ENCODE measurements around the gene NEURL1B.
"Not testable (repeated sequence)": the region's sequence is repeated elsewhere in the genome, so short reads cannot be mapped to it uniquely, and the experiment has no call there.

Gene NEURL1B

GRCh38 chr5:172708183-172708505 is 67.1 kb downstream of the NEURL1B start:
- no peak overlapping the region for H2AFZ ChIP-seq (ENCODE audit: low read length)
- no peaks in the 10 kb centered on the region for H3K9me2 ChIP-seq (replicated peaks; ENCODE audit: low read depth, low read length)
- no peak overlapping the region for H3K4me2 ChIP-seq (ENCODE audit: low read depth, low read length, poor library complexity, severe bottlenecking)
- no peaks in the 10 kb centered on the region for H3K4me1 ChIP-seq (ENCODE audit: insufficient read depth, low read length, poor library complexity, severe bottlenecking)
- no peak overlapping the region for H3K9ac ChIP-seq (ENCODE audit: low read depth, low read length, poor library complexity, severe bottlenecking)
- no peaks in the 10 kb centered on the region for H3K27me3 ChIP-seq (ENCODE audit: insufficient read depth, low read length, poor library complexity, severe bottlenecking)
- H3K9me3 ChIP-seq (ENCODE audit: insufficient read depth, low read depth, low read length), result no peaks in the 10 kb centered on the region
- no peak overlapping the region for H3K4me3 ChIP-seq (ENCODE audit: low read length, poor library complexity, severe bottlenecking)
- no peak for TF ChIP-seq CTCF (conservative IDR thresholded peaks at IDR 0.05; ENCODE audit: low read length)
- no peak for TF ChIP-seq EZH2phosphoT487 (IDR thresholded peaks at IDR 0.05; ENCODE audit: borderline replicate concordance)
- no peaks in the 10 kb centered on the region for H3F3A ChIP-seq (ENCODE audit: low read depth)
- no peaks in the 10 kb centered on the region for H3K79me2 ChIP-seq (ENCODE audit: insufficient read depth, low read length)
- no peaks in the 10 kb centered on the region for H4K20me1 ChIP-seq (ENCODE audit: insufficient read depth, low read length, poor library complexity, severe bottlenecking)
- no peaks in the 10 kb centered on the region for H3K36me3 ChIP-seq (ENCODE audit: insufficient read depth, low read length)

GRCh38 chr5:172710676-172711075 is 69.6 kb downstream of the NEURL1B start:
- H3K9me3 ChIP-seq (ENCODE audit: insufficient read depth, low read depth, low read length), result no peaks in the 10 kb centered on the region
- no peak overlapping the region for H3K4me2 ChIP-seq (ENCODE audit: low read depth, low read length, poor library complexity, severe bottlenecking)
- no peak overlapping the region for H3K4me3 ChIP-seq (ENCODE audit: low read length, poor library complexity, severe bottlenecking)
- TF ChIP-seq EZH2phosphoT487 (IDR thresholded peaks at IDR 0.05; ENCODE audit: borderline replicate concordance) (no peak), CTCF (conservative IDR thresholded peaks at IDR 0.05; ENCODE audit: low read length) (no peak)
- H3K4me1 ChIP-seq (ENCODE audit: insufficient read depth, low read length, poor library complexity, severe bottlenecking), result no peaks in the 10 kb centered on the region
- H3F3A ChIP-seq (ENCODE audit: low read depth), result no peaks in the 10 kb centered on the region
- no peaks in the 10 kb centered on the region for H3K36me3 ChIP-seq (ENCODE audit: insufficient read depth, low read length)
- no peak overlapping the region for H3K9ac ChIP-seq (ENCODE audit: low read depth, low read length, poor library complexity, severe bottlenecking)
- no peaks in the 10 kb centered on the region for H3K79me2 ChIP-seq (ENCODE audit: insufficient read depth, low read length)
- no peak overlapping the region for H2AFZ ChIP-seq (ENCODE audit: low read length)
- no peaks in the 10 kb centered on the region for H4K20me1 ChIP-seq (ENCODE audit: insufficient read depth, low read length, poor library complexity, severe bottlenecking)
- H3K9me2 ChIP-seq (replicated peaks; ENCODE audit: low read depth, low read length), result no peaks in the 10 kb centered on the region
- no peaks in the 10 kb centered on the region for H3K27me3 ChIP-seq (ENCODE audit: insufficient read depth, low read length, poor library complexity, severe bottlenecking)

GRCh38 chr5:172711321-172711861 is 70.3 kb downstream of the NEURL1B start:
- H3K36me3 ChIP-seq (ENCODE audit: insufficient read depth, low read length); H2AFZ ChIP-seq (ENCODE audit: low read length); H3K4me1 ChIP-seq (ENCODE audit: insufficient read depth, low read length, poor library complexity, severe bottlenecking); H3K27me3 ChIP-seq (ENCODE audit: insufficient read depth, low read length, poor library complexity, severe bottlenecking); H4K20me1 ChIP-seq (ENCODE audit: insufficient read depth, low read length, poor library complexity, severe bottlenecking); H3K4me2 ChIP-seq (ENCODE audit: low read depth, low read length, poor library complexity, severe bottlenecking); H3K9me3 ChIP-seq (ENCODE audit: insufficient read depth, low read depth, low read length); H3K4me3 ChIP-seq (ENCODE audit: low read length, poor library complexity, severe bottlenecking); H3F3A ChIP-seq (ENCODE audit: low read depth); H3K9ac ChIP-seq (ENCODE audit: low read depth, low read length, poor library complexity, severe bottlenecking); H3K9me2 ChIP-seq (replicated peaks; ENCODE audit: low read depth, low read length); H3K79me2 ChIP-seq (ENCODE audit: insufficient read depth, low read length): not testable (repeated sequence)

- Histone ChIP-seq H3K36me3 (ENCODE audit: insufficient read depth, low read length) (no peaks in the 10 kb centered on the region), H3K9ac (ENCODE audit: low read depth, low read length, poor library complexity, severe bottlenecking) (no peak overlapping the region), H4K20me1 (ENCODE audit: insufficient read depth, low read length, poor library complexity, severe bottlenecking) (no peaks in the 10 kb centered on the region), H3K9me3 (ENCODE audit: insufficient read depth, low read depth, low read length) (no peaks in the 10 kb centered on the region), H3F3A (ENCODE audit: low read depth) (no peaks in the 10 kb centered on the region), H3K79me2 (ENCODE audit: insufficient read depth, low read length) (no peaks in the 10 kb centered on the region), H3K9me2 (replicated peaks; ENCODE audit: low read depth, low read length) (no peaks in the 10 kb centered on the region), H3K27me3 (ENCODE audit: insufficient read depth, low read length, poor library complexity, severe bottlenecking) (no peaks in the 10 kb centered on the region), H3K4me3 (ENCODE audit: low read length, poor library complexity, severe bottlenecking) (no peak overlapping the region), H2AFZ (ENCODE audit: low read length) (no peak overlapping the region), H3K4me1 (ENCODE audit: insufficient read depth, low read length, poor library complexity, severe bottlenecking) (no peaks in the 10 kb centered on the region), H3K4me2 (ENCODE audit: low read depth, low read length, poor library complexity, severe bottlenecking) (no peak overlapping the region)
- no peak for TF ChIP-seq CTCF (conservative IDR thresholded peaks at IDR 0.05; ENCODE audit: low read length)
- no peak for TF ChIP-seq EZH2phosphoT487 (IDR thresholded peaks at IDR 0.05; ENCODE audit: borderline replicate concordance)
These were observed 71.5 kb downstream of the NEURL1B start for GRCh38 chr5:172712610-172713009.

Data from Loucy (cell line).